ENCODE results near the gene NKAIN2.
A peak's percentile ranks its signal among the peaks of the same experiment; 100 is the strongest.

Gene NKAIN2

DNA sequence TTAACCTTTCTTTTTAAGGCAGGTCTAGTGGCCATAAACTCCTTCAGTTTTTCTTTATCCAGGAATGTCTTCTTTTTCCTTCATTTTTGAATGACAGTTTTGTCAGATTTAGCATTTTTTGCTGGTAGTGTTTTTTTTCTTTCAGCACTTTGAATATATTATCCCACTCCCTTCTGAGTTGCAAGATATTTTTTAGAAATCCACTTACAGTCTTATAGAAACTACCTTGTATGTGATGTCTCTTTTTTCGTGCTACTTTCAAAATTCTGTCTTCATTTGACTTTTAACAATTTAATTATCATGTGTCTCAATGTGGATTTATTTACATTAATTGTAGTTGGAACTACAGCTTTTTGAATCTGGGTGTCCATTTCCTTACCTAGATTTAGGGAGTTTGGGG is 874.2 kb downstream of the NKAIN2 start:
- TF ChIP-seq ZFX (IDR thresholded peaks at IDR 0.05) (no peak), CTCF (conservative IDR thresholded peaks at IDR 0.05) (no peak)
- no peak overlapping the region for H3K27ac ChIP-seq

DNA sequence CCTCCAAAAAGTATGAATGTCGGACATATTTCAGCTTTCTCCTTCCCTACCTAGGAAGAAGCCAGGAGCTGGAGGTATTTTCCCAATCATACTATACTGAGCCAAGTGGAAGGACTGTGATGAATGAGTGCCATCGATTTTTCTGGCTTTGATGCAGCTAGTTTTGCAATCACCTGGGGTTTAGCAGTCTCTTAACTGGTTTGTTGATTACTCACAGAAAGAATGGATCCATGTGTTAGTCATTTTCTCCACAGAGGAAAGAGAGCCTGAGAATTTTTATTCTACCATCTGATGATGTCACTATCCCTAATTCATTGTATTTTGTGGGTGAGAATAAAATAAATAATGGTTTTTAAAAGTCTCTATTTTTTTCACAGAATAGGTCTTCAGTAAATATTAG is 875.7 kb downstream of the NKAIN2 start:
- no peak overlapping the region for H3K27ac ChIP-seq

GRCh38 chr6:124682751-124683150 is 879.1 kb downstream of the NKAIN2 start:
- no peak overlapping the region for H3K27ac ChIP-seq
- TF ChIP-seq CTCF (conservative IDR thresholded peaks at IDR 0.05), result no peak
- no peak for TF ChIP-seq ZFX (IDR thresholded peaks at IDR 0.05)

More for the DNA sequence above, 875.7 kb downstream of the NKAIN2 start:
- TF ChIP-seq ZFX (IDR thresholded peaks at IDR 0.05), result no peak
- no peak for TF ChIP-seq CTCF (conservative IDR thresholded peaks at IDR 0.05)

GRCh38 chr6:124683507-124683906 is 879.8 kb downstream of the NKAIN2 start:
- TF ChIP-seq ZFX (IDR thresholded peaks at IDR 0.05), result no peak
- TF ChIP-seq CTCF (conservative IDR thresholded peaks at IDR 0.05), result peak; percentile 28
- no peak overlapping the region for H3K27ac ChIP-seq

GRCh38 chr6:124684621-124685020 is 881.0 kb downstream of the NKAIN2 start:
- no peak for TF ChIP-seq CTCF (conservative IDR thresholded peaks at IDR 0.05)
- no peak for TF ChIP-seq ZFX (IDR thresholded peaks at IDR 0.05)
- no peak overlapping the region for H3K27ac ChIP-seq

DNA sequence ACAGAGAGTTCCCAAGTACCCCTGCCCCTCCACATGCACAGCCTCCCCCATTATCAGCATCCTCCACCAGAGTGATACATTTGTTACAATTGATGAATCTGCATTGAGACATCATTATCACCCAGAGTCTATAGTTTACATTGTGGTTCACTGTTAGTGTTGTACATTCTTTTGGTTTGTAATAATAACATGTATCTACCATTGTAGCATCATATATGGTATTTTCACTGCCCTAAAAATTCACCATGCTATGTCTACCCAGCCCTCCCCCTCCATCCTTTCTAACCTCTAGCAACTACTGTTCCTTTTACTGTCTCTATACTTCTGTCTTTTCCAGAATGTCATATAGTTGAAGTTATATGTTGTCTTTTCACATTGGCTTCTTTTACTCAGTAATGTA is 884.7 kb downstream of the NKAIN2 start:
- no peak overlapping the region for H3K27ac ChIP-seq
- no peak for TF ChIP-seq ZFX (IDR thresholded peaks at IDR 0.05)
- TF ChIP-seq CTCF (conservative IDR thresholded peaks at IDR 0.05), result no peak

GRCh38 chr6:124694139-124694705 is 890.6 kb downstream of the NKAIN2 start:
- H3K27ac ChIP-seq, result no peak overlapping the region
- no peak for TF ChIP-seq CTCF (conservative IDR thresholded peaks at IDR 0.05)
- TF ChIP-seq ZFX (IDR thresholded peaks at IDR 0.05), result no peak

Data from C4-2B (cell line).